ENCODE data around the gene TEX28.

GRCh38 chrX:154321594-154321993 lies 26.7 kb upstream of the TEX28 start:
- TF ChIP-seq CTCF (IDR thresholded peaks at IDR 0.05; ENCODE audit: low read depth, low read length) (peak; percentile 50), EZH2phosphoT487 (IDR thresholded peaks at IDR 0.05; ENCODE audit: low read depth) (no peak)

All from OCI-LY3 (cell line).